H54 (cell line): ENCODE results near the gene POLR2L.
A peak's percentile ranks its signal among the peaks of the same experiment; 100 is the strongest.

Experiments
- DNase-seq: peaks from one replicate; pipeline ENCODE4 v3.0.0; 2011; ENCODE audit warnings: low spot score, mixed read lengths; ENCODE audit not compliant: insufficient read length
- FAIRE-seq: peaks from 3 replicates; lab custom pipeline; 2011; peaks lifted over from hg19 to GRCh38; lab: Jason Lieb, UNC
- POLR2A ChIP-seq: IDR thresholded peaks from 2 replicates; pipeline ENCODE4 v1.6.1; 2011; ENCODE audit warnings: low read depth, mild to moderate bottlenecking, low read length

The POLR2L gene

GRCh38 chr11:844693-845644, 2.6 kb upstream of the POLR2L start:
- TF ChIP-seq POLR2A, result no peak
- FAIRE-seq (no peak), DNase-seq (peak; percentile 88)

DNA sequence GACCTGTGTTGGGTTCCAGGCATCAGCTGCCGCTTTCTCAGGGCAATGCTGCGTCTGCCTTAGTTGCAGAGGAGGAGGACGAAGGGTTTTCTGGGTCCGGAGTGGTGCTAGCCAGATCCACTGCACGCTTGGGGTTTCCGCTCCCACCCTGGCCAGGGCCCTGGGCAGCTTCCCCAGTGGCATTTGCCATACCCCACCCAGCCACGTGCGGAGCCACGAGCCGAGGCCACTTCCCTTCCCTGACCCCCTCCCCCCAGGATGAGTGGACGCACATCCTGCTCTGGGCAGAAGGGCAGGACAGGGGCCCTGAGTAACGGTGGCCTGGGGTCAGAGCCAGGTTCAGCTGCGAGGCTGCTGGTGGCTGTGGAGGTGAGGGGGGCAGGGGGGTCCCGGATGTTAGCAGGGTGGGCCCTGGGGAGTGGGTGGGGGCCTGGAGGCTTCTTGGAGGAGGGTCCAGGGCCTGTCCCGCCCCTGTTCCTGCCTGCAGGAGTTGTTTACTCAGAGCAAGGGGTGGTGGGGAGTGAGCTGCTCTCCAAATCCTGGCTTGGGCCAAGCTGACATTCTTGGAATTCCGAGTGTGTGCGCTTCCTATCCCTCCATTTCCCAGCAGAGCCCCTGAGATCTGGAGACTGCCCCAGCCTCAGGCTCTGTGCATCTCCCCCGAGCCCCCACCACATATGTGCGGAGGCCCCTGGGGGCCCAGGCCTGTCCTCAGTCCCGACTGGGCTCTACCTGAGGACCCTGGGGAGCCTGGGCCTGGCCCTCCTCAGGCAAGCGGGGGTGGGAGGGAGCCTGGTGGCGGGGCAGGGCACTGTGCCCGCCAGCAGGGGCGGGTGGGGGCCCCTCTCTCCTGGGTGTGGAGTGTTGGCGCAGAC, 1.7 kb upstream of the POLR2L start:
- FAIRE-seq, result no peak
- TF ChIP-seq POLR2A, result peak; percentile 70
- peak; percentile 95 for DNase-seq

GRCh38 chr11:843086-843734, 881 bp upstream of the POLR2L start:
- FAIRE-seq (no peak), DNase-seq (no peak)
- TF ChIP-seq POLR2A, result no peak

GRCh38 chr11:841981-842369, 354 bp downstream of the POLR2L start:
- FAIRE-seq (no peak), DNase-seq (no peak)
- no peak for TF ChIP-seq POLR2A

GRCh38 chr11:839875-840617, 2.3 kb downstream of the POLR2L start:
- no peak for TF ChIP-seq POLR2A
- FAIRE-seq (no peak), DNase-seq (no peak)

DNA sequence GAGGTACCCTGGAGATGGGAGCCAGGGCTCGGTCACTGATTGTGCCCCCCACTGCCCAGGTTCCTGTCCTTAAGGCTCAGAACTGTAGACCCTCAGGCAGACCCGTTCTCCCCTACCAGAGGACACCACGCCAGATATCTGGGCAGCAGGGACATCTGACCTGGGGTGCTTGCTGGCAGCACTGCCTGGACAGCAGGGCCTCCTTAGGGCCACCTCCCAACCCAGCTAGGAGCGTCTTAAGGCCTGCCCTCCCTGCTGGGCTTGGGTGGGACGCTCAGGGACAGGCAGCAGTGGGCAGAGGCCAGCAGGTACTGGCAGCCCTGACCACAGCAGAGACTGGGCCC, 3.1 kb downstream of the POLR2L start:
- 0 out of 2 replicates have a peak, but pooled peaks have one; percentile 6 for TF ChIP-seq POLR2A
- FAIRE-seq (no peak), DNase-seq (no peak)

DNA sequence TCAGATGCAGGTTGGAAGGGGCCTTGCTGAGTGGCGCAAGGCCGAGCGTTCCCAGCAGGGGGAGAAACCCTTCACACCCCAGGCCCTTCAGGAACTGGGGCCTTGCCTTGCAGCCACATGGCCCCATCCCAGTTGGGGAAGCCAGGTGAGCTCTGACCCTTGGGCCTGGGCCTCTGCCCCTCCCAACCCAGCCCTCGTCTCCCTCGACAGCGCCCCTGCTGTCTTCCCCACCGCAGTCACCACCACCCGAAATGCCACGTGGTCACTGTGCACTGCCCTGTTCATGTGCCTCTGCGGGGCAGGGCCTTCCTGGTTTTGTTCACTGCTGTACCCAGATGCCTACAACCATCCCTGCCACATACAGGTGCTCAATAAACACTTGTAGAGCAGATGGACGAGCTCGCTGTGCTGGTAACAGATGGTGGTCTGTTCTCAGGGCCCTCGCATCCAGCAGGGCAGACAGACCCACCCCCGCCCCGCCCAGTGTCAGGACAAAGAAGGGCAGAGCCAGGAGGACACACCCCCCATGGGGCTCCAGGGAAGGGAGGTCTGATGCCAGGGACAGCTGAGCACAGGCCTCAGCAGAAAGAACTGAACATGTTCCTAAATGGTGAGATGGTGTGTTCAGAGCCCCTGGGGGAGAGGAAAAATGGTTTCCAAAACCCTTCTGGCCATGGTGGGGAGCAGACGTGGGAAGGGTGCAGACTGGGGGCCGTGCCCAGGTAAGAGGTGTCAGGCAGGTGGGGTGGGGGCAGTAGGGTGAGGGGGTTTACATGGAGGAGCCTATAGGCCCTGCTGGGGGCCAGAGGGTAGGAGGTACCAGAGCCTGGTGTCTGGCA, 3.7 kb downstream of the POLR2L start:
- peak; percentile 5; the same call in 1 of the 2 replicates for TF ChIP-seq POLR2A
- FAIRE-seq (no peak), DNase-seq (peak; percentile 71)

DNA sequence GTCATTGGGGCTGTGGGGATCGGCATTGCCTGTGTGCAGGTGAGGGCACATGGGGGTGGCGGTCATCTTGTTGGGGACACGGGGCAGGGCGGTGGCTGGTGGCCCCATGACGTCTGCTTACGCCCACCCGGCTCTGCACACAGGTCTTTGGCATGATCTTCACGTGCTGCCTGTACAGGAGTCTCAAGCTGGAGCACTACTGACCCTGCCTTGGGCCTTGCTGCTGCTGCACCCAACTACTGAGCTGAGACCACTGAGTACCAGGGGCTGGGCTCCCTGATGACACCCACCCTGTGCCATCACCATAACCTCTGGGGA, 4.4 kb downstream of the POLR2L start:
- no peak for FAIRE-seq
- TF ChIP-seq POLR2A, result no peak

DNA sequence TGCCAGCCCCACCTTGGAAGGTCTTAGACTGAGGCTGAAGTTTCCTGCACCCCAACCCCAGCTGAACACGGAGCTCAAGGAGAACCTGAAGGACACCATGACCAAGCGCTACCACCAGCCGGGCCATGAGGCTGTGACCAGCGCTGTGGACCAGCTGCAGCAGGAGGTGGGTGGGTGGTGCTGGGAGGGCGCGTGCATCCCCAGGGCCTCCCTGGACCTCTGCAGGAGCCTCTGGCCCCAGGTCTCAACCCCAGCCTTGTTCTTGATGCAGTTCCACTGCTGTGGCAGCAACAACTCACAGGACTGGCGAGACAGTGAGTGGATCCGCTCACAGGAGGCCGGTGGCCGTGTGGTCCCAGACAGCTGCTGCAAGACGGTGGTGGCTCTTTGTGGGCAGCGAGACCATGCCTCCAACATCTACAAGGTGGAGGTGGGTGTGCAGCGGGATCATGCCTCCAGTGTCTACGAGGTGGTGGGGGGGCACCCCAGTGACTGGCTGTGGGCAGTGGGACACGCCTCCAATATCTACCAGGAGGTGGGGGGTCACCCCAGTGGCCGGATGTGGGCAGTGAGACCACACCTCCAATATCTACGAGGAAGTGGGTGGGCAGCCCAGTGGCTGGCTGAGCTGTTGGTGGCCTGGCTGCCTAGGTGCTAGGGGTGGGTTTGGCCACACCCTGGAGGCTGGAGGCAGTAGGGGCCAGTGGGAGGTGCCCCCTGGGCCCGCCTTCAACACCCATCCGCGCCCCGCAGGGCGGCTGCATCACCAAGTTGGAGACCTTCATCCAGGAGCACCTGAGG, 4.9 kb downstream of the POLR2L start:
- DNase-seq (no peak), FAIRE-seq (no peak)
- no peak for TF ChIP-seq POLR2A

More for the DNA sequence above, 4.4 kb downstream of the POLR2L start:
- DNase-seq, result no peak

DNA sequence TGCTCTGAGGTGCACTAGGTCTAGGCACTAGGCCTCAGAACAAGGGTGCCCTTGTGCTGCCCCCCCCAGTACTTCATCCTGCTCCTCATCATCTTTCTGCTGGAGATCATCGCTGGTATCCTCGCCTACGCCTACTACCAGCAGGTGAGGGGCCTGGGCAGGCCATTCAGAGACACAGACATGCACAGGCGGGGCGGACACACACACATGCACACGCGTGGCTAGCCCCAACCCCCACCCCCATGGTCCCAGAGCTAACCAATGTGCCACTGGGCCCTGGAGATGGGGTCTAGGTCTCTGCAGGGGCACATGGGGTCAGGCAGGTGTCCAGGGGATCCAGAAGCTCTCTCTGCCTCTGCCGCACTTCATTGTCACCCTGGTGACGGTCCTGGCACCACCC, 5.6 kb downstream of the POLR2L start:
- TF ChIP-seq POLR2A, result no peak
- no peak for FAIRE-seq
- no peak for DNase-seq

DNA sequence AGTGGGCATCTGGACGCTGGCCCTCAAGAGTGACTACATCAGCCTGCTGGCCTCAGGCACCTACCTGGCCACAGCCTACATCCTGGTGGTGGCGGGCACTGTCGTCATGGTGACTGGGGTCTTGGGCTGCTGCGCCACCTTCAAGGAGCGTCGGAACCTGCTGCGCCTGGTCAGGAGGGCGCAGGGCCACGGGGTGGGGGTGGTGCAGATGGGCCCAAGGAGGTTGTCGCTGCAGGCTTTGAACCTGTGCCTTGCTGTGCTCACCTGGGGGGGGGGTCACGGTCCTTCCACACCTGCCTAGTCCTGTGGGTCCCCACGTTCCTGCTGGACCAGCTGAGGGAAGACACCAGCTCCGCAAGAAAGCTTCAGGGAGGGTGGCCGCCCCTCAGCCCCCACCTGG, 6.1 kb downstream of the POLR2L start:
- DNase-seq (no peak), FAIRE-seq (no peak)
- TF ChIP-seq POLR2A, result no peak
